GM23248 (cell line): ENCODE data around the gene DIABLO.

ENCODE experiments used
- EZH2 ChIP-seq: fragments of 200-600 bp; sonication (generic); IDR thresholded peaks from 2 replicates; pipeline ENCODE4 v1.6.1; 2018; ENCODE audit warnings: antibody characterized with exemption, mild to moderate bottlenecking; ENCODE audit not compliant: insufficient read depth, poor library complexity, severe bottlenecking
- EZH2phosphoT487 ChIP-seq: fragments of 200-600 bp; sonication (generic); IDR thresholded peaks from 2 replicates; pipeline ENCODE4 v1.6.1; 2018; ENCODE audit warnings: antibody characterized with exemption, moderate library complexity, mild to moderate bottlenecking, low read depth; ENCODE audit not compliant: insufficient read depth

GRCh38 chr12:122192441-122192840 is 33.4 kb downstream of the DIABLO start:
- TF ChIP-seq EZH2phosphoT487 (no peak), EZH2 (no peak)
